ENCODE results near the gene NAA25.
A peak's percentile ranks its signal among the peaks of the same experiment; 100 is the strongest.
"Not testable (repeated sequence)": the region's sequence is repeated elsewhere in the genome, so short reads cannot be mapped to it uniquely, and the experiment has no call there.

Gene NAA25

DNA sequence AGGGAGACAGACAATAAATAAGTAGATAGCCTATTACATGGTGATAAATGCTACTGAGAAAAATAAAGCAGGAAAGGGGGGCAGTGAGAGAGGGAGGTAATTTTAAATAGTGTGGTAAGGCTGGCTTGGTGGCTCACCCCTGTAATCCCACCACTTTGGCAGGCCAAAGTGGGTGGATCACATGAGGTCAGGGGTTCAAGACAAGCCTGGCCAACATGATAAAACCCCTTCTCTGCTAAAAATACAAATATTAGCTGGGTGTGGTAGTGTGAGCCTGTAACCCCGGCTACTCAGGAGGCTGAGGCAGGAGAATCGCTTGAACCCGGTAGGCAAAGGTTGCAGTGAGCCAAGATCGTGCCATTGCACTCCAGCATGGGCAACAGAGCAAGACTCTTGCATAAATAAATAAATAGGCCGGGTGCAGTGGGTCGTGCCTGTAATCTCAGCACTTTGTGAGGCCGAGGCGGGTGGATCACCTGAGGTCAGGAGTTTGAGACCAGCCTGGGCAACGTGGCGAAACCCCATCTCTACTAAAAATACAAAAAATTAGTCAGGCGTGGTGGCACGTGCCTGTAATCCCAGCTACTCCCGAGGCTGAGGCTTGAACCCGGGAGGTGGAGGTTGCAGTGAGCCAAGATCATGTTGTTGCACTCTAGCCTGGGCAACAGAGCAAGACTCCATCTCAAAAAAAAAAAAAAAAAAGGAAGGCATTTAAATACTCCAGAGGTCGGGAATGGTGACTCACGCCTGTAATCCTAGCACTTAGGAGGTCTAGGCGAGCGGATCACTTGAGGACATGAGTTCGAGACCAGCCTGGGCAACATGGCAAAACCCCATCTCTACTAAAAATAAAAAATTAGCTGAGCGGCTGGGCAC, 2.4 kb upstream of the NAA25 start:
- not testable (repeated sequence) for H3K36me3 ChIP-seq (ENCODE audit: control insufficient read depth, insufficient read depth, low read length); H3K27ac ChIP-seq (ENCODE audit: low read depth, low read length); H3K9ac ChIP-seq (ENCODE audit: low read length); H3K27me3 ChIP-seq (ENCODE audit: control insufficient read depth, insufficient read depth, low read length); H3K4me1 ChIP-seq (ENCODE audit: control insufficient read depth, insufficient read depth, low read length); H3K4me3 ChIP-seq (ENCODE audit: low read length)

DNA sequence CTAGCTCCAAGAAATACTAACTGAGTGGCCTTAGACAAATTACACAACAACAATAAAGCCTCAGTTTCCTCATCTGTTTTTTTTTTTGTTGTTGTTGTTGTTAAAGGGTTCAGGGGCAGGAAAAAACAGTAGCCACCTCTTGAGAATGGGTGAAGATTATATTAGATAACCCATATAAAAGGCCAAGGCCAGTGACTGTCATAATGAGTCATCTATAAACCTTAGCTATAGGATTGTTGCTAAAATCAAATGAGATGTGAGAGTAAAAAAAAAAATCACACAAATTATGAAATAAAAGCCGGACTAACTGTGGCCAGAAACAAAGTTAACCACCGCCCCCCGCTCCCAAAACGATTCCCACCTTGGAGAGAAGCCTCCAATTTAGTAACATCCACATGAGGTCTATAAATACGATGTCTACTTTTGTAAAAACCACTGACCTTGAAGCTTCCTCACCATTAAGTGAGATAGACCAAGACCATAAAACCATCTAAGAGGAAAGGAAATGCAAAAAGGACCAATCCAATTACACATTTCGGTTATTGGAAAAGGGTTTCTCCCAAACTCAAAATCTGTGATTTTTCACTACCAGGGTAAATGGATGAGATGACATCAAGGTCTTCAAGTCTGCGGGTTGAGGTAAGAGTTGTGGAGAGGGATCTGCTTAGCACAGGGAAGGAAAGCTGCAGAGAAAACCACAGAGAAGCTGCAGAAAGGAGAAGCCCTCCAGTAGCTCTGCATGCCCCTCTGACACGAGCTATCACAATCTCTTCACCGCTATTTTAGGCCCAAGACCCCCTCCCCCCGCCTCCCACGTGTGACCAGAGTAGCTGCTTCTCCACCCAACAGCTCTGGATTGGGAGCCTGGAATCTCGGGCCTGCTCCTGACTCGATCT, 1.0 kb downstream of the NAA25 start:
- H3K27ac ChIP-seq (ENCODE audit: low read depth, low read length), result peak overlapping the region; percentile 85
- H3K36me3 ChIP-seq (ENCODE audit: control insufficient read depth, insufficient read depth, low read length), result peaks cover 4% of the 10 kb centered on the region
- H3K4me3 ChIP-seq (ENCODE audit: low read length), result peak overlapping the region; percentile 73
- H3K4me1 ChIP-seq (ENCODE audit: control insufficient read depth, insufficient read depth, low read length), result no peaks in the 10 kb centered on the region
- peak overlapping the region; percentile 83 for H3K9ac ChIP-seq (ENCODE audit: low read length)
- H3K27me3 ChIP-seq (ENCODE audit: control insufficient read depth, insufficient read depth, low read length), result no peaks in the 10 kb centered on the region

DNA sequence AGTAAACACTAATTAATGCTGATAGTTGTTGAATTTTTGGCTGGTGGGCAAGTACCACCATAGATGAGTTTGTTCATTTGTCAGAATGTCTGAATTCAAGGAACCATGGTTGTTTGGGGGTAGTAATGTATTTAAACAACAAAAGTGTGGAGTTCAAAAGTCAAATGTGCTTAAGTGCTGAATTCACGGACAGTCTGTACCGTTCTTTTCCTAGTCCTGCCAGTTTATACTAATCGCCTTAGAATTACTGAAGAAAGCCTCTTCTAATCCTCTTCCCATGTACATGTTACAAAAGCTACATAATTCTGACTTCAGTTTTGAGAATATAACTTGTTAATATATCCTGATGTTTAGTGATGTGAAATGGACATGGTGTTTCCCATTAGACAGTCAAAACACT, 2.7 kb downstream of the NAA25 start:
- H3K9ac ChIP-seq (ENCODE audit: low read length), result no peak overlapping the region
- no peaks in the 10 kb centered on the region for H3K4me1 ChIP-seq (ENCODE audit: control insufficient read depth, insufficient read depth, low read length)
- H3K27me3 ChIP-seq (ENCODE audit: control insufficient read depth, insufficient read depth, low read length), result no peaks in the 10 kb centered on the region
- no peak overlapping the region for H3K4me3 ChIP-seq (ENCODE audit: low read length)
- no peak overlapping the region for H3K27ac ChIP-seq (ENCODE audit: low read depth, low read length)
- peaks cover 4% of the 10 kb centered on the region for H3K36me3 ChIP-seq (ENCODE audit: control insufficient read depth, insufficient read depth, low read length)

DNA sequence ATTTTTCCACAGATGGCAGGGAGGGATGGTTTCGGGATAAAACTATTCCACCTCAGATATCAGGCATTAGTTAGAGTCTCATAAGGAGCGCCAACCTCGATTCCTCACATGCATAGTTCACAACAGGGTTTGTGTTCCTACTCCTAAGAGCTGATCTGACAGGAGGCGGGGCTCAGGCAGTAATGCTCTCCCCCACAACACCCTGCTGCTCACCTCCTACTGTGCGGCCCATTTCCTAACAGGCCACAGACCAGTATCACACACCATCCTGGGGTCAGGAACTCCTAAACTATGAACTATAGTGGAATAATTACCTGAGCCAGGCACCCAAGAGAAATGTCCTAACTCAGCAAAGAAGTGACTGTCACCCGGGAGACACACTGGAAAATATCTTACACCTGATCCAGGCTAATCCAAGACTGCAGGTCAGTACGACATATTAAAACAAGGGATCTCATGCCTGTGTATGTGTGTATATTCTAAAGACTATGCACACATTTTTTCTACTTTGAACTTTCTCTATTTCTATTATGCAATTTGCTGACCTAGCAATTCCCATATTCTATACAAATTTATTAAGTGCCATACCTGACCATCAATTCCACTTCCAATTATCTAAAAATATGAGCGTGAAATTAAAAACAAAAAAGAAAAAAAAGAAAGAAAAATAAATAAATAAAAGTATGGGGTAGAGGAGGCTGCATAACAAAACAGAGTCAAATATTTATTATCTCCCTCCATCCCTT, 4.7 kb downstream of the NAA25 start:
- Histone ChIP-seq H3K4me1 (ENCODE audit: control insufficient read depth, insufficient read depth, low read length) (no peaks in the 10 kb centered on the region), H3K4me3 (ENCODE audit: low read length) (no peak overlapping the region), H3K27ac (ENCODE audit: low read depth, low read length) (no peak overlapping the region)

DNA sequence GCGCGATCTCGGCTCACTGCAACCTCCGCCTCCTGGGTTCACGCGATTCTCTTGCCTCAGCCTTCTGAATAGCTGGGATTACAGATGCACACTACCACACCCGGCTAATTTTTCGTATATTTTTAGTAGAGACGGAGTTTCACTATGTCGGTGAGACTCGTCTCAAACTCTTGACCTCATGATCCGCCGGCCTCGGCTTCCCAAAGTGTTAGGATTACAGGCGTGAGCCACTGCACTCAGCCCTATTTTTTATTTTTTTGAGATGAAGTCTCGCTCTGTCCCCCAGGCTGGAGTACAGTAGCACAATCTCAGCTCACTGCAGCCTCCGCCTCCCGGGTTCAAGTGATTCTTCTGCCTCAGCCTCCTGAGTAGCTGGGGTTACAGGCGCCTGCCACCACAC, 5.8 kb downstream of the NAA25 start:
- H3K4me1 ChIP-seq (ENCODE audit: control insufficient read depth, insufficient read depth, low read length); H3K36me3 ChIP-seq (ENCODE audit: control insufficient read depth, insufficient read depth, low read length); H3K9ac ChIP-seq (ENCODE audit: low read length); H3K27me3 ChIP-seq (ENCODE audit: control insufficient read depth, insufficient read depth, low read length); H3K4me3 ChIP-seq (ENCODE audit: low read length); H3K27ac ChIP-seq (ENCODE audit: low read depth, low read length): not testable (repeated sequence)

More for the DNA sequence above, 4.7 kb downstream of the NAA25 start:
- H3K27me3 ChIP-seq (ENCODE audit: control insufficient read depth, insufficient read depth, low read length), result no peaks in the 10 kb centered on the region
- peaks cover 4% of the 10 kb centered on the region for H3K36me3 ChIP-seq (ENCODE audit: control insufficient read depth, insufficient read depth, low read length)
- H3K9ac ChIP-seq (ENCODE audit: low read length), result no peak overlapping the region

DNA sequence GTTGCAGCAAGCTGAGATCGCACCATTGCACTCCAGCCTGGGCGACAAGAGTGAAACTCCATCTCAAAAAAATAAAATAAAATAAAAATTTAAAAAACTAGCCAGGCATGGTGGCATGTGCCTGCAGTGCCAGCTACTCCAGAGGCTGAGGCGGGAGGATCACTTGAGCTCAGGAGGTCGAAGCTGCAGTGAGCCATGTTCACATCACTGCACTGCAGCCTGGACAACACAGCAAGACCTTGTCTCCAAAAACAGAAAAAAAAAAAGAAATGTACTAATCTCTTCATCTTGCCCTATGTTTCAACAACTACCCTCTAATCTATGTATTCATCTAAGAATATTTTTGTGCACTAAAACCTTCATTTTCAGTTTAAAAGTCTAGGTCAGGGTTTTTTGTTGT, 6.5 kb downstream of the NAA25 start:
- Histone ChIP-seq H3K36me3 (ENCODE audit: control insufficient read depth, insufficient read depth, low read length) (peaks cover 4% of the 10 kb centered on the region), H3K4me3 (ENCODE audit: low read length) (no peak overlapping the region), H3K27ac (ENCODE audit: low read depth, low read length) (no peak overlapping the region), H3K27me3 (ENCODE audit: control insufficient read depth, insufficient read depth, low read length) (no peaks in the 10 kb centered on the region), H3K9ac (ENCODE audit: low read length) (no peak overlapping the region), H3K4me1 (ENCODE audit: control insufficient read depth, insufficient read depth, low read length) (no peaks in the 10 kb centered on the region)

DNA sequence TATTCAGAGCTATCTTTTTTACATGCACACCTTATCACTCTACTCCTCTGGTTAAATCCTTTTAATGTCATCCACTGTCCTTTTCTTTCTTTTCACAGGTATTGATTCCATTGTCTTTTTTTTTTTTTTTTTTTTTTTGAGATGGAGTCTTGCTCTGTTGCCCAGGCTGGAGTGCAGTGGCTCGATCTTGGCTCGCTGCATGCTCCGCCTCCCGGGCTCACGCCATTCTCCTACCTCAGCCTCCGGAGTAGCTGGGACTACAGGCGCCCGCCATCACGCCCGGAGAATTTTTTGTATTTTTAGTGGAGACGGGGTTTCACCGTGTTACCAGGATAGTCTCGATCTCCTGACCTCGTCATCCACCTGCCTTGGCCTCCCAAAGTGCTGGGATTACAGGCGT, 8.1 kb downstream of the NAA25 start:
- H3K4me1 ChIP-seq (ENCODE audit: control insufficient read depth, insufficient read depth, low read length); H3K27ac ChIP-seq (ENCODE audit: low read depth, low read length); H3K9ac ChIP-seq (ENCODE audit: low read length); H3K36me3 ChIP-seq (ENCODE audit: control insufficient read depth, insufficient read depth, low read length); H3K4me3 ChIP-seq (ENCODE audit: low read length); H3K27me3 ChIP-seq (ENCODE audit: control insufficient read depth, insufficient read depth, low read length): not testable (repeated sequence)

DNA sequence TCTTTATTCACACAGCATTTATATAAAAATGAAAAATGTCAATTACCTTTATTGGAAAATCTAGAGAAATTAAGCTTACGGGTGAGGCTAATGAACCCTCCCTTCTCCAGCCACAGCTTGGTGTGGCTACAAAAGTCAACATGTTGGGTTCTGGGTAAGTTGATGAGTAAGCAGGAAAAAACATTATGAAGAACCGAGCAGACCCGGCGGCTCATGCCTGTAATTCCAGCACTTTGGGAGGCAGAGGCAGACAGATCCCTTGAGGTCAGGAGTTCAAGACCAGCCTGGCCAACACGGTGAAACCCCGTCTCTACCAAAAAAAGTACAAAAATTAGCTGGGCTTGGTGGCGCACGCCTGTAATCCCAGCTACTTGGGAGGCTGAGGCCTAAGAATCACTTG, 10.9 kb downstream of the NAA25 start:
- Histone ChIP-seq H3K4me3 (ENCODE audit: low read length) (no peak overlapping the region), H3K36me3 (ENCODE audit: control insufficient read depth, insufficient read depth, low read length) (no peaks in the 10 kb centered on the region), H3K4me1 (ENCODE audit: control insufficient read depth, insufficient read depth, low read length) (no peaks in the 10 kb centered on the region), H3K27ac (ENCODE audit: low read depth, low read length) (no peak overlapping the region), H3K9ac (ENCODE audit: low read length) (no peak overlapping the region), H3K27me3 (ENCODE audit: control insufficient read depth, insufficient read depth, low read length) (no peaks in the 10 kb centered on the region)

DNA sequence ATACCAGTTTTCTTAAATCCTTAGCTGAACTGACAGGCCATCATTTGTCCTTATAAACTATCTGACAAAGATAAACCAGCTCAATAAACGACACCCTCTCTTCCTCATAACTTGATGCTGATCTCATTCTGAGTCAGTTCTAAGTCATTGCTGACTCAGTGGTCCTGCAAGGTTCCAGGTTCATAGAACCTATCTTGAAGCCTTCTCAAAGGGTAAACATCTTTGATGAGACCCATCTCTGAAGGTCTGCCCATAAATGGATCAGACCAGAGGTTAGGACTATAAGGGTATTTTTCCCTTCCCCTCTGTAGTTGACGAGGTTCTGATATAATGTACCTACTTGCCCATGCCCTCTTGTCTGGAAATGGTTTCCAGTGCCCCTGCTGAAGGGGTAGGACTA, 11.9 kb downstream of the NAA25 start:
- H3K36me3 ChIP-seq (ENCODE audit: control insufficient read depth, insufficient read depth, low read length), result no peaks in the 10 kb centered on the region
- H3K4me1 ChIP-seq (ENCODE audit: control insufficient read depth, insufficient read depth, low read length), result no peaks in the 10 kb centered on the region

DNA sequence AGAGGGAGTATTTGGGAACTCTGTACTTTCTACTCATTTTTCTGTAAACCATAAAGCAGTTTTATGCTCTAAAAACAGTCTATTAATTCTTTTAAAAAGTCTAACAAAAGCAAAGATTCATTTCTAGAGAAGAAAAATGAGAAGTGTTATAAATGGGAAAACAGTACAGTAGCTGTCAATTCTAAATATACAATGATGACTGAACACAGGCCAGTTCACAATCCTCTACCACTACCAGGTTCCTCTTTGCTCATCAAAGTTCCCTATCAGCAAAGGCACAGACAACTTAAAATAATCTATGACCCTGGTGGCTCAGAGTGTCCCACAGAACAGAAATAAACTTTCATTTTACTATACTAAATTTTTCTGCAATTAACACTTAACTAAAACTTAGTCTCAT, 12.5 kb downstream of the NAA25 start:
- Histone ChIP-seq H3K27ac (ENCODE audit: low read depth, low read length) (no peak overlapping the region), H3K4me3 (ENCODE audit: low read length) (no peak overlapping the region), H3K36me3 (ENCODE audit: control insufficient read depth, insufficient read depth, low read length) (no peaks in the 10 kb centered on the region), H3K9ac (ENCODE audit: low read length) (no peak overlapping the region), H3K4me1 (ENCODE audit: control insufficient read depth, insufficient read depth, low read length) (no peaks in the 10 kb centered on the region), H3K27me3 (ENCODE audit: control insufficient read depth, insufficient read depth, low read length) (no peaks in the 10 kb centered on the region)

More for the DNA sequence above, 11.9 kb downstream of the NAA25 start:
- Histone ChIP-seq H3K4me3 (ENCODE audit: low read length) (no peak overlapping the region), H3K9ac (ENCODE audit: low read length) (no peak overlapping the region), H3K27me3 (ENCODE audit: control insufficient read depth, insufficient read depth, low read length) (no peaks in the 10 kb centered on the region), H3K27ac (ENCODE audit: low read depth, low read length) (no peak overlapping the region)

DNA sequence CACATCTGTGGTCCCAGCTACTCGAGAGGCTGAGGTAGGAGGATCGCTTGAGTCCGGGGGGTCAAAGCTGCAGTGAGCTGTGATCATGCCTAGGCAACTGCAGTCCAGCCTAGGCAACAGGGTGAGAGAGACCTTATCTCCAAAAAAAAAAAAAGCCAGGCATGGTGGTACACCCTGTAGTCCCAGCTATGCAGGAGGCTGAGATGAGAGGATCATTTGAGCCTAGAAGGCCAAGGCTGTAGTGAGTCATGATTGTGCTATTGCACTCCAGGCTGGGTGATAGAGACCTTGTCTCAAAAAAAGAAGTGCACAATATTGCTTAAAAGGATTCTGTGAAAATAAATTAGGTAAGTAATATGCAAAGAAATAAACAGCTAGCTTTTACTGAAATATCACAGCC, 17.0 kb downstream of the NAA25 start:
- H3K27ac ChIP-seq (ENCODE audit: low read depth, low read length), result no peak overlapping the region
- H3K36me3 ChIP-seq (ENCODE audit: control insufficient read depth, insufficient read depth, low read length), result peaks cover 5% of the 10 kb centered on the region
- no peak overlapping the region for H3K9ac ChIP-seq (ENCODE audit: low read length)
- no peak overlapping the region for H3K4me3 ChIP-seq (ENCODE audit: low read length)
- no peaks in the 10 kb centered on the region for H3K27me3 ChIP-seq (ENCODE audit: control insufficient read depth, insufficient read depth, low read length)
- no peaks in the 10 kb centered on the region for H3K4me1 ChIP-seq (ENCODE audit: control insufficient read depth, insufficient read depth, low read length)

DNA sequence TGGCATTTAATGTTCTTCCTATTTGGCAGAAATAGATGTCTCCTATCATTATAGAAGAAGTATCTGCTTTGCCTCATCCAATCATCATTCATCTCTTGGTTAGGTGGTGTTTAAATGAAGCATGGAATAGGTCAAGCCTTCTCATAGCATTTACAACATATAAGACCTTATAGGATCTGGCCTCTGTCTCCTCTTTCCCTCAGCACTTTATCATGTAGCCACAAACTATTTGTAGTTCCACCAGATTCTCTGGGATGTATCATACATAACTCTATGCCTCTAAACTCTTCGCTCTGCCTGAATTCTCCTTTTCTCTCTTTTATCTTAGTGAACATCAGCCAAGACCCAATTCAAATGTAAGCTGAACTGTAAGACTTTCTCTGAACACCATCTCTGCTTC, 20.7 kb downstream of the NAA25 start:
- Histone ChIP-seq H3K36me3 (ENCODE audit: control insufficient read depth, insufficient read depth, low read length) (peaks cover 5% of the 10 kb centered on the region), H3K9ac (ENCODE audit: low read length) (no peak overlapping the region), H3K27me3 (ENCODE audit: control insufficient read depth, insufficient read depth, low read length) (no peaks in the 10 kb centered on the region), H3K4me1 (ENCODE audit: control insufficient read depth, insufficient read depth, low read length) (no peaks in the 10 kb centered on the region), H3K4me3 (ENCODE audit: low read length) (no peak overlapping the region), H3K27ac (ENCODE audit: low read depth, low read length) (no peak overlapping the region)
